Body of pancreas (tissue), 4 donors: ENCODE data around the gene BTNL2. TPM values are rescaled to one million over a fixed set of nuclear protein-coding genes. Genes with fewer than 3 reads are reported as not detected.

Experiments
- ATAC-seq: fragments of 150-250 bp; one replicate; pipeline ENCODE4 v1.9.1; 2016
- DNase-seq, 4 donors: peaks; one replicate each; pipeline ENCODE4 v3.0.0-alpha.2; 2019
- H3K27ac ChIP-seq, 4 donors: fragments of 200-600 bp; sonication (generic); 1 replicate in 3 of 4; 2 replicates in 1 of 4; pipeline versions ENCODE4 v1.5.1 to v1.6.1; 2016 to 2019; ENCODE audit warnings: mild to moderate bottlenecking in 1 of 4, mixed read lengths in 1 of 4, moderate library complexity in 1 of 4
- H3K27me3 ChIP-seq, 2 donors: fragments of 200-600 bp; sonication (generic); one replicate each; pipeline ENCODE4 v1.6.0; 2016; ENCODE audit warnings: mild to moderate bottlenecking in 1 of 2
- H3K36me3 ChIP-seq, 2 donors: fragments of 200-600 bp; sonication (generic); replicated peaks in 1 of 2; 2 replicates each; pipeline ENCODE4 v1.5.1; 2016; ENCODE audit warnings: low read depth in 2 of 2; ENCODE audit not compliant: insufficient read depth in 1 of 2
- H3K4me1 ChIP-seq: fragments of 200-600 bp; sonication (generic); one replicate; pipeline ENCODE4 v1.6.0; 2016
- H3K4me3 ChIP-seq, 2 donors: fragments of 200-600 bp; sonication (generic); 1 replicate in 1 of 2; 2 replicates in 1 of 2; pipeline ENCODE4 v1.5.1; 2016 to 2019
- H3K9me3 ChIP-seq, 3 donors: fragments of 200-600 bp; sonication (generic); 1 replicate in 2 of 3; 2 replicates in 1 of 3; pipeline ENCODE4 v1.5.1; 2016
- POLR2A ChIP-seq, 3 donors: fragments of 450-650 bp; IDR thresholded peaks; one replicate each; pipeline ENCODE4 v1.6.1; 2016; ENCODE audit warnings: antibody characterized with exemption in 3 of 3, mild to moderate bottlenecking in 2 of 3
- WGBS, 2 donors: methylation state at CpG; one replicate each; pipeline ENCODE4 v1.1.5; 2017; 5-methylcytosine and 5-hydroxymethylcytosine counted together
- intact Hi-C: fragments of 100-400 bp; cut with DNase I; formaldehyde crosslinking; loops from one replicate; pipeline ENCODE4 v1.15.1; 2023
- total RNA-seq, 2 donors: library from RNA; depleted of rRNA; stranded (reverse); fragments of >200 nt; gene quantifications; one replicate each; pipeline ENCODE4 v1.1.0, GENCODE V29; 2016
- TF ChIP-seq, protein P1 (sequence below), 7 experiments: fragments of 450-650 bp in 4 of 7; fragments of 200-600 bp in 3 of 7; sonication (generic) in 3 of 7; IDR thresholded peaks; one replicate each; pipeline ENCODE4 v1.5.1; 2016 to 2019; ENCODE audit warnings: antibody characterized with exemption in 7 of 7

The BTNL2 gene, protein sequence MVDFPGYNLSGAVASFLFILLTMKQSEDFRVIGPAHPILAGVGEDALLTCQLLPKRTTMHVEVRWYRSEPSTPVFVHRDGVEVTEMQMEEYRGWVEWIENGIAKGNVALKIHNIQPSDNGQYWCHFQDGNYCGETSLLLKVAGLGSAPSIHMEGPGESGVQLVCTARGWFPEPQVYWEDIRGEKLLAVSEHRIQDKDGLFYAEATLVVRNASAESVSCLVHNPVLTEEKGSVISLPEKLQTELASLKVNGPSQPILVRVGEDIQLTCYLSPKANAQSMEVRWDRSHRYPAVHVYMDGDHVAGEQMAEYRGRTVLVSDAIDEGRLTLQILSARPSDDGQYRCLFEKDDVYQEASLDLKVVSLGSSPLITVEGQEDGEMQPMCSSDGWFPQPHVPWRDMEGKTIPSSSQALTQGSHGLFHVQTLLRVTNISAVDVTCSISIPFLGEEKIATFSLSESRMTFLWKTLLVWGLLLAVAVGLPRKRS
- not detected for total RNA-seq

- TF ChIP-seq, protein P1, sequence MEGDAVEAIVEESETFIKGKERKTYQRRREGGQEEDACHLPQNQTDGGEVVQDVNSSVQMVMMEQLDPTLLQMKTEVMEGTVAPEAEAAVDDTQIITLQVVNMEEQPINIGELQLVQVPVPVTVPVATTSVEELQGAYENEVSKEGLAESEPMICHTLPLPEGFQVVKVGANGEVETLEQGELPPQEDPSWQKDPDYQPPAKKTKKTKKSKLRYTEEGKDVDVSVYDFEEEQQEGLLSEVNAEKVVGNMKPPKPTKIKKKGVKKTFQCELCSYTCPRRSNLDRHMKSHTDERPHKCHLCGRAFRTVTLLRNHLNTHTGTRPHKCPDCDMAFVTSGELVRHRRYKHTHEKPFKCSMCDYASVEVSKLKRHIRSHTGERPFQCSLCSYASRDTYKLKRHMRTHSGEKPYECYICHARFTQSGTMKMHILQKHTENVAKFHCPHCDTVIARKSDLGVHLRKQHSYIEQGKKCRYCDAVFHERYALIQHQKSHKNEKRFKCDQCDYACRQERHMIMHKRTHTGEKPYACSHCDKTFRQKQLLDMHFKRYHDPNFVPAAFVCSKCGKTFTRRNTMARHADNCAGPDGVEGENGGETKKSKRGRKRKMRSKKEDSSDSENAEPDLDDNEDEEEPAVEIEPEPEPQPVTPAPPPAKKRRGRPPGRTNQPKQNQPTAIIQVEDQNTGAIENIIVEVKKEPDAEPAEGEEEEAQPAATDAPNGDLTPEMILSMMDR (IDR thresholded peaks at IDR 0.05) = no peak
- TF ChIP-seq POLR2A (IDR thresholded peaks at IDR 0.05) = no peak
- 45 to 56% methylated on average over 4 of the region's 4 CpGs for WGBS, 2 donors
- ATAC-seq (no peak), DNase-seq (no peak)
- Histone ChIP-seq H3K36me3 (no peaks in the 10 kb centered on the region), H3K27me3 (peaks cover 0 to 6% of the 10 kb centered on the region in 2 donors), H3K4me3 (no peak within 1 kb of the TSS), H3K4me1 (no peaks in the 10 kb centered on the region), H3K9me3 (no peaks in the 10 kb centered on the region), H3K27ac (no peak within 1 kb of the TSS)
- intact Hi-C loops = no loop called here
Observed at GRCh38 chr6:32406857-32407256, at the start of gene BTNL2. Gene BTNL2, minus strand, starts transcription at chr6:32407181. Its CDS starts 58 bp downstream, at chr6:32407123.

- no peak for TF ChIP-seq POLR2A (IDR thresholded peaks at IDR 0.05)
- TF ChIP-seq, protein P1 (IDR thresholded peaks at IDR 0.05) = no peak
- Histone ChIP-seq H3K4me3 (no peak overlapping the region), H3K27ac (no peak overlapping the region), H3K27me3 (no peaks in the 10 kb centered on the region), H3K4me1 (no peaks in the 10 kb centered on the region), H3K36me3 (no peaks in the 10 kb centered on the region), H3K9me3 (no peaks in the 10 kb centered on the region)
- ATAC-seq (no peak), DNase-seq (no peak)
- intact Hi-C loops = no loop called here
- 47 to 69% methylated on average over 3 of the region's 3 CpGs for WGBS, 2 donors
Observed at GRCh38 chr6:32449088-32449736, 42.2 kb upstream of the BTNL2 start.

- no peak overlapping the region for H3K27ac ChIP-seq
- H3K27me3 ChIP-seq = no peaks in the 10 kb centered on the region
- ATAC-seq = no peak
- no peaks in the 10 kb centered on the region for H3K4me1 ChIP-seq
- no peaks in the 10 kb centered on the region for H3K9me3 ChIP-seq
- DNase-seq = no peak
- intact Hi-C loops = no loop called here
- TF ChIP-seq, protein P1 (IDR thresholded peaks at IDR 0.05) = no peak
- no peak for TF ChIP-seq POLR2A (IDR thresholded peaks at IDR 0.05)
- H3K4me3 ChIP-seq = no peak overlapping the region
- H3K36me3 ChIP-seq = no peaks in the 10 kb centered on the region
Observed at GRCh38 chr6:32447932-32448331, 41.0 kb upstream of the BTNL2 start.

- Histone ChIP-seq H3K9me3 (no peaks in the 10 kb centered on the region), H3K4me3 (no peak overlapping the region), H3K36me3 (no peaks in the 10 kb centered on the region), H3K4me1 (no peaks in the 10 kb centered on the region), H3K27ac (no peak overlapping the region), H3K27me3 (no peaks in the 10 kb centered on the region)
- intact Hi-C loops = no loop called here
- TF ChIP-seq, protein P1 (IDR thresholded peaks at IDR 0.05) = no peak
- TF ChIP-seq POLR2A (IDR thresholded peaks at IDR 0.05) = no peak
- WGBS, 2 donors = 47 to 65% methylated on average over 3 of the region's 3 CpGs
- ATAC-seq = no peak
- DNase-seq = no peak
Observed at GRCh38 chr6:32445321-32445854, 38.4 kb upstream of the BTNL2 start.
